Hepatocyte (in vitro differentiated cells): ENCODE data around the gene WDFY2.

Source experiments
- CTCF ChIP-seq: fragments of 200-600 bp; sonication (generic); IDR thresholded peaks from 2 replicates; pipeline ENCODE4 v1.5.1; 2016; ENCODE audit warnings: antibody characterized with exemption, mild to moderate bottlenecking; ENCODE audit not compliant: poor library complexity
- EZH2 ChIP-seq: fragments of 200-600 bp; sonication (generic); IDR thresholded peaks from 2 replicates; pipeline ENCODE4 v1.6.1; 2016; ENCODE audit warnings: antibody characterized with exemption, mild to moderate bottlenecking, borderline replicate concordance
- EZH2phosphoT487 ChIP-seq: fragments of 200-600 bp; sonication (generic); IDR thresholded peaks from one replicate; pipeline ENCODE4 v1.6.1; 2018; ENCODE audit warnings: antibody characterized with exemption, mild to moderate bottlenecking, low read depth, moderate library complexity; ENCODE audit not compliant: unreplicated experiment, severe bottlenecking

DNA sequence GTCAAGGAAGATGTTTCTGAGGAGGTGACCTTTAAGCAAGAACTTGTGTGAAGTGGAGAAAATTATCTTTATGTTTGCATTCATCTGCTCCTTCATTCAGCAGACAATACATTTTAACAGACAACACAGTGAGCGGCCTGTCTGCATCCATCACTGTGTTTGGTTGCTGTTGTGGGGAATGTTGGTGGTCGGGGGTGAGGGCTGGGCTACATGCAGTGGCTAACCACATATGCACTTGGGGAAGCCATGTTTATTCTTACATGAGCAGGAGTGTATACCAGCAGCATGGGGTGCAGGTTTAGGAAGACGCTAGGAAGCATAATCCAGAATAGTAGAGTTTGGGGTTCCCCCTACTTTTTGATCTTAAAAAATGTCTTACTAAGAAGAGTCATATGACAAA is 153.3 kb downstream of the WDFY2 start:
- TF ChIP-seq CTCF (no peak), EZH2phosphoT487 (no peak), EZH2 (no peak)
